Lower leg skin (tissue), 4 donors: ENCODE results near the gene EN2. TPM values are rescaled to one million over a fixed set of nuclear protein-coding genes. Genes with fewer than 3 reads are reported as not detected.

Experiments
- DNase-seq, 2 donors: peaks; one replicate each; pipeline ENCODE4 v3.0.0-alpha.2; 2019; ENCODE audit warnings: low spot score in 2 of 2
- H3K4me3 ChIP-seq: fragments of 200-600 bp; sonication (generic); 2 replicates; pipeline ENCODE4 v1.5.1; 2017; ENCODE audit warnings: mild to moderate bottlenecking, low read depth; ENCODE audit not compliant: poor library complexity, severe bottlenecking
- POLR2A ChIP-seq, 2 donors: fragments of 450-650 bp; IDR thresholded peaks; one replicate each; pipeline ENCODE4 v1.6.1; 2016 to 2017; ENCODE audit warnings: antibody characterized with exemption in 2 of 2, mild to moderate bottlenecking in 1 of 2, moderate library complexity in 1 of 2
- WGBS, 2 donors: methylation state at CpG; one replicate each; pipeline ENCODE4 v1.1.5; 2018; 5-methylcytosine and 5-hydroxymethylcytosine counted together
- intact Hi-C: fragments of 100-400 bp; cut with DNase I; formaldehyde crosslinking; loops from one replicate; pipeline ENCODE4 v1.15.0; 2023; ENCODE audit warnings: low total_unique reads
- total RNA-seq, 4 donors: library from RNA; depleted of rRNA; stranded (reverse); fragments of >200 nt; gene quantifications; one replicate each; pipeline ENCODE4 v1.1.0, GENCODE V29; 2016
- TF ChIP-seq, protein P1 (sequence below), 3 donors: fragments of 450-650 bp; IDR thresholded peaks; one replicate each; pipeline ENCODE4 v1.5.1; 2016; ENCODE audit warnings: antibody characterized with exemption in 3 of 3, mild to moderate bottlenecking in 3 of 3, moderate library complexity in 2 of 3

EN2 gene
- total RNA-seq, 4 donors from 2014 or later: 0.04 to 0.52 TPM; not detected in 2

DNA sequence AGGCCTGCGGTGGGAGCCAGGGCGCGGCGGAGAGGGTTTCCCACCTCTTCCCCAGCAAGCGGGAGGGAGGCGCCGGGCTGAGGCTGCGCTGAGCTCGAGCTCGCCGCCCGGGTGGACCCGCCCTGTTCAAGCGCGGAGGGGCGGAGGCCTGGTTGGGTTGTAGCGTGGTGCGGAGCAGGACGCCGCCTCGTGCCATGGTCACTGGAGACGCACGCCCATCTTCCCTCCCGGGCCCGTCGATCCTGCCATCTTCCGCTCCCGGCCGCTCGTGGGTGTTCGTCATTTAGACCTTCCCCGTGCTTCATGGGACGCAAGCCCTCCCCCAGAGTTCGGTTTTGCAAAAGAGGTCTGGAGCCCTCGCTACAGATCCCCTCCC lies 9.3 kb upstream of the EN2 start:
- intact Hi-C loops: no loop called here
- DNase-seq: no peak
- TF ChIP-seq POLR2A (IDR thresholded peaks at IDR 0.05): no peak
- TF ChIP-seq, protein P1, sequence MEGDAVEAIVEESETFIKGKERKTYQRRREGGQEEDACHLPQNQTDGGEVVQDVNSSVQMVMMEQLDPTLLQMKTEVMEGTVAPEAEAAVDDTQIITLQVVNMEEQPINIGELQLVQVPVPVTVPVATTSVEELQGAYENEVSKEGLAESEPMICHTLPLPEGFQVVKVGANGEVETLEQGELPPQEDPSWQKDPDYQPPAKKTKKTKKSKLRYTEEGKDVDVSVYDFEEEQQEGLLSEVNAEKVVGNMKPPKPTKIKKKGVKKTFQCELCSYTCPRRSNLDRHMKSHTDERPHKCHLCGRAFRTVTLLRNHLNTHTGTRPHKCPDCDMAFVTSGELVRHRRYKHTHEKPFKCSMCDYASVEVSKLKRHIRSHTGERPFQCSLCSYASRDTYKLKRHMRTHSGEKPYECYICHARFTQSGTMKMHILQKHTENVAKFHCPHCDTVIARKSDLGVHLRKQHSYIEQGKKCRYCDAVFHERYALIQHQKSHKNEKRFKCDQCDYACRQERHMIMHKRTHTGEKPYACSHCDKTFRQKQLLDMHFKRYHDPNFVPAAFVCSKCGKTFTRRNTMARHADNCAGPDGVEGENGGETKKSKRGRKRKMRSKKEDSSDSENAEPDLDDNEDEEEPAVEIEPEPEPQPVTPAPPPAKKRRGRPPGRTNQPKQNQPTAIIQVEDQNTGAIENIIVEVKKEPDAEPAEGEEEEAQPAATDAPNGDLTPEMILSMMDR (IDR thresholded peaks at IDR 0.05): no peak
- WGBS, 2 donors: 1 to 3% methylated on average over 12 to 30 of the region's 35 CpGs
- H3K4me3 ChIP-seq: no peak overlapping the region

DNA sequence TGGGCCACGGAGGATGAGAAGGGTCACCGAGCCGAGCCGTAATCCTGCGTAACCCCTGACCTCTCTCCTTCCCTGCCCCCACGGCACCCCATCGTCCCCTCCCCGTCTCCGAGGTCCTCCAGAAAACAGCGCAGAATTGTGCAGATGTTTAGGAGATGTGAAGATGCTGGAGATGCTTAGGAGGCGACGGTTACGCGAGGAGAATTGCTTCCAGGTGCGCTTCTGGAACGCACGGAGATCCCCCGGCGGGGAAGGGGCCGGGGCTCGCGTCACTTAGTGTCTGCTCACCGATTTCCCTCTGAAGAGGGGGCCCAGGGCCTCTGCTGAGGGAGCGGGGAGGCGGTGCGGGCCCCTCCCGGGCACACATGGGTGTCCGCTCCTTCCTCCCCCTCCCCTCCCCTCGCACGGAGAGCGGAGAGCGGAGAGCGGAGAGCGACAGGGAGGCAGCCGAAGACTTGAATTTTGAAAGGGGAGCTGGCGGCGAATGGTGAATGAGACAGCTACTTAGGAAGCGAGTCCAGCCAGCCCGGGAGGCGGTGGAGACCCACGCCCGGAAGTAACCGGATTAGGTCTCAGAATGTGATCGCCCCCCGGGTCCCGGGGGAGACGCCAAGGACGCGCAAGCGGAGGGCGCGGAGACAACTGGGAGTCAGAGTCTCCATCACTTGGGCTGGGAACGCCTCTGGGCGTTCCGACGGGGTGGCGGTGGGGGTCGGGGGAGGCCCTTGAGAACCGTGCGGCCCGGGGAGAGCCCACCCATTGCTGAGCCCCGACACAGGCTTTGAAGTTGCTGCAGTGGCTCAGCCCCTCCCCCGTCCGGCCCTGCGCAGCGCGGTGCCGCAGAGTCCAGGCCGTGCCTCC lies 8.7 kb upstream of the EN2 start:
- no peak for DNase-seq
- intact Hi-C loops: no loop called here
- WGBS, 2 donors: 2 to 6% methylated on average over 48 to 59 of the region's 69 CpGs
- no peak overlapping the region for H3K4me3 ChIP-seq
- TF ChIP-seq, protein P1 (IDR thresholded peaks at IDR 0.05): no peak
- TF ChIP-seq POLR2A (IDR thresholded peaks at IDR 0.05): no peak

DNA sequence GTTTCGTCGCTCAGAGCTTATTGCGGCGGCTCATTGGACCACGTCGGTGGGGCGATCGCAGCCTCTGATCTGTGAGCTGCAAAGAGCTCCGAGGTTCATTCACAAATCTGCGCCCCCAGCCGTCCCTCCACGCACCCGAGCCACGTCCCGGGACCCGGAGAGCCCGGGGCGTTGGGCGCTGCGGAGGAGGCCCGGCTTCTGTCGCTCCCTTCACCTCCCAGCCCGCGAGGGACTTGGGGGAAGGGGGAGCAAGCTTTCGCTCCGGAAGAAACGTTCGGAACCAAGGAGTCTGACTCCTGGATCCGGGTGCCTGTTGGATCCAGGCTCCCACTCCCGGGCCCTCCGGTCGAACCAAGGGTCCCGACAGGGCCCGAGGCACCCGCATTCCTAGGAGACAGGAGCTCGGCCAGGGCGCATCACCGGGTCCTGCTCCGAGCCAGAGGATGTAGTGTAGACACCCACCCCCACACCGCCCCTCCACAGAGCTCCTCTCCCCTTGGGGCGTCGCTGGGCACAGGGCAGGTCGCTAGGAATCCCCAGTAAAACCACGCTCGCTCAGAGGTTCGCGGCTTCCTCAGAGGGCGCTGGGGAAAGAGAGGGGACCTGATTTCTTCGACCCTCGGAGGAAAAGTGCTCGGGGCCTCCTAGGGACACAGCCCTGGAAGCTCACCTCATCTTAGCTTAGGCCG lies 7.9 kb upstream of the EN2 start:
- no peak for TF ChIP-seq POLR2A (IDR thresholded peaks at IDR 0.05)
- TF ChIP-seq, protein P1 (IDR thresholded peaks at IDR 0.05): no peak
- DNase-seq: no peak
- WGBS, 2 donors: 19 to 23% methylated on average over 17 to 21 of the region's 52 CpGs
- H3K4me3 ChIP-seq: no peak overlapping the region
- intact Hi-C loops: no loop called here

DNA sequence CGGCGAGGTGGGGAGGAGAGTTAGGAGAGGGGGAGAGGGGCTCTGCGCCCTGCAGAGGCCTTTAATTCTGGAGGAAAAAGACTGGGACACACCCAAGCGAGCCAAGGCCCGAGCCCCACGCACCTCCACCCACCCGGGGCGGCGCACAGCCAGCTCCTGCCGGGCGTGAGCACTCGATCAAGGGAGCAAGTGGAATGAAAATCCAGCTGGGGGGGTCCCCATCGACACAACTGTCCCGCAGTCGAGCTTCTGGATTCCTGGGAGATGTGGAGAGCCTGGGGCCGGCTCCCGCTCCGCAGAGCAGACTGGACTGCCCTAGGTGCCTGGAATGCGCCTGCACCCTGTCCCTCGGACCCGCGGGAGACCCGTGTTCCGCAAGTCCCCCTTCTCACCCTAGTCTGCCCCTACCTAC lies 7.4 kb upstream of the EN2 start:
- DNase-seq: no peak
- TF ChIP-seq, protein P1 (IDR thresholded peaks at IDR 0.05): no peak
- no peak for TF ChIP-seq POLR2A (IDR thresholded peaks at IDR 0.05)
- WGBS, 2 donors: 2 to 15% methylated on average over 16 to 20 of the region's 24 CpGs
- intact Hi-C loops: no loop called here
- no peak overlapping the region for H3K4me3 ChIP-seq

DNA sequence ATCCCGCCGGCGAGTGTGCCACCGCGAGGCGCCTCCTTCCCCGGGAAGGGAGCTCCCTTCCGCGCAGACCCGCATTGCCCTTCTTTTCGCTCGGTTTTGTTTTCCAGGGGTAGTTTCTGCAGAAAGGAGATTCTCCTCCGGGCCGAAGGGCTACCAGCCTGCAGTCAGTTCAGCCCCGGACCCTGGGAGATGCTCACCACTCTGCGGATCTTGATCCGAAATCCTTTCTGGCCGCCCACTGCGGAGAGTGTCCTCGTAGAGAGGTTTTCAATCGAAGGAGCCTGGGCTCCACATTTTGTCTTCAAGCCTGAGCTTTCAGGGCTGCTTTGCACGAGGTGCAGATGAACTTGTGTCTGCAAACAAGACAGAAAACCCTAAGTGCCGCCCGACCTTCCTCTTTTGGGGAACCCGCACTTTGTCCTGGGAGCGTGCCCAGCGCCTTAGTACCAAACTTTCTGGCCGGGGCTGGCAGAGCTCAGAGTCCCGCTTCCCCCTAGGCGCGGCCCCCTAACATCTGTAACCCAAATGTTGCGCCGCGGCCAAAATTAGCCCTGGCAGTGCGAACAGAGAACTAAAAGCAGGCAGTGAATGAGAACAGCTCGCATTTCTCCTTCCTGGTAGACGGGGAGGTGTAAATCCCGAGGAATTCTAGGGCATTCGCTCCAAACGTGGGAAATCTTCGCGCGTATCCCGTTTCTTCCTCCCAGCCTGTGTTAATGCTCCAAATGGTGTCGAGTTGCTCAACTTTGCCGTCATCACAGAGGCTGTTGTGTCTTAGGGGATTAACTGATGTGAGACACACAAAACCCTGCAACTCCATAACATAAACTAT lies 6.7 kb upstream of the EN2 start:
- H3K4me3 ChIP-seq: no peak overlapping the region
- TF ChIP-seq, protein P1 (IDR thresholded peaks at IDR 0.05): no peak
- no peak for TF ChIP-seq POLR2A (IDR thresholded peaks at IDR 0.05)
- DNase-seq: no peak
- 4 to 6% methylated on average over 41 to 46 of the region's 46 CpGs for WGBS, 2 donors
- intact Hi-C loops: no loop called here
